K562 (cell line): Measurements from ENCODE around the gene BCAS3. TPM values are rescaled to one million over a fixed set of nuclear protein-coding genes. Genes with fewer than 3 reads are reported as not detected.

Experiments used
- ADNP ChIP-seq: fragments of 200-800 bp; sonication (Bioruptor generic); IDR thresholded peaks from 2 replicates; pipeline ENCODE4 v1.6.1; 2016; ENCODE audit warnings: missing genetic modification characterization, missing compliant biosample characterization
- CBFA2T3 ChIP-seq: fragments of 450-650 bp; IDR thresholded peaks from 2 replicates; pipeline ENCODE4 v1.6.1; 2017
- CHD2 ChIP-seq: IDR thresholded peaks from 2 replicates; pipeline ENCODE4 v1.6.1; 2011; ENCODE audit warnings: low read depth, low read length
- CHD4 ChIP-seq: fragments of 200-600 bp; sonication (generic); IDR thresholded peaks from 3 replicates; pipeline ENCODE4 v1.6.1; 2012; ENCODE audit warnings: low read depth, mild to moderate bottlenecking, mixed read lengths, low read length, inconsistent platforms; ENCODE audit not compliant: insufficient read depth, insufficient replicate concordance, poor library complexity, severe bottlenecking
- HOMEZ ChIP-seq: fragments of 250-450 bp; sonication (Bioruptor Pico); IDR thresholded peaks from 2 replicates; pipeline ENCODE4 v1.4.0; 2020; ENCODE audit warnings: mild to moderate bottlenecking, moderate library complexity
- JUNB ChIP-seq: fragments of 450-650 bp; formaldehyde crosslinking; conservative IDR thresholded peaks from 2 replicates; pipeline ENCODE4 v1.4.0; 2020; ENCODE audit warnings: mild to moderate bottlenecking
- NONO ChIP-seq, 2 experiments: fragments of 200-400 bp in 1 of 2; fragments of 450-650 bp in 1 of 2; formaldehyde crosslinking in 1 of 2; IDR thresholded peaks; 2 replicates each; pipeline ENCODE4 v1.6.1; 2017; ENCODE audit warnings: low read depth in 2 of 2, mild to moderate bottlenecking in 2 of 2, moderate library complexity in 2 of 2, low read length in 1 of 2
- NR4A1 ChIP-seq, 2 experiments: fragments of 250-450 bp in 1 of 2; fragments of 450-650 bp in 1 of 2; sonication (Bioruptor Pico) in 1 of 2; IDR thresholded peaks; 2 replicates each; pipeline versions ENCODE4 v1.4.0 to v1.6.1; 2016 to 2020; ENCODE audit warnings: mild to moderate bottlenecking in 2 of 2, missing compliant biosample characterization in 1 of 2, missing genetic modification characterization in 1 of 2, moderate library complexity in 1 of 2
- PTRF ChIP-seq: fragments of 450-650 bp; IDR thresholded peaks from 2 replicates; pipeline ENCODE4 v1.6.1; 2016; ENCODE audit warnings: mild to moderate bottlenecking, missing genetic modification characterization, missing compliant biosample characterization
- RHOXF2B ChIP-seq: fragments of 250-450 bp; sonication (Bioruptor Pico); conservative IDR thresholded peaks from 2 replicates; pipeline ENCODE4 v1.5.1; 2021
- SRSF1 ChIP-seq: fragments of 200-400 bp; formaldehyde crosslinking; IDR thresholded peaks from 2 replicates; pipeline ENCODE4 v1.6.1; 2017; ENCODE audit warnings: mild to moderate bottlenecking, low read depth, low read length, moderate library complexity
- TGIF2 ChIP-seq: sonication (generic); formaldehyde crosslinking; IDR thresholded peaks from 2 replicates; pipeline ENCODE4 v1.8.1; 2022; ENCODE audit warnings: mild to moderate bottlenecking, missing genetic modification reagents, moderate library complexity
- ZNF134 ChIP-seq: fragments of 250-450 bp; sonication (Bioruptor Pico); conservative IDR thresholded peaks from 2 replicates; pipeline ENCODE4 v1.4.0; 2020
- ZNF511 ChIP-seq: sonication (generic); formaldehyde crosslinking; IDR thresholded peaks from 2 replicates; pipeline ENCODE4 v1.8.0; 2022; ENCODE audit warnings: mild to moderate bottlenecking, missing genetic modification reagents
- ZNF57 ChIP-seq: fragments of 450-650 bp; formaldehyde crosslinking; IDR thresholded peaks from 2 replicates; pipeline ENCODE4 v1.4.0; 2020; ENCODE audit warnings: mild to moderate bottlenecking, moderate library complexity
- polyA plus RNA-seq, 8 experiments: library from polyadenylated mRNA; depleted of rRNA in 4 of 8; stranded (reverse) in 5 of 8; unstranded in 3 of 8; fragments of >200 nt; fragmentation: Nextera tagmentation in 2 of 8; fragmentation: Illumina TruSeq in 1 of 8; extraction: Ambion mirVana in 2 of 8; extraction: Trizol in 1 of 8; gene quantifications; 2 replicates each; pipeline versions ENCODE4 v1.2.1 to v1.2.3, GENCODE V29; 2011 to 2014; ENCODE audit warnings: inconsistent platforms in 1 of 8, missing spikeins in 1 of 8
- total RNA-seq, 7 experiments: library from RNA; depleted of rRNA in 6 of 7; stranded (reverse); fragments of >200 nt in 6 of 7; fragmentation: Illumina TruSeq in 2 of 7; extraction: Trizol in 2 of 7; gene quantifications; 2 replicates each; pipeline versions ENCODE4 v1.2.1 to v1.2.3, GENCODE V29; 2011 to 2021; ENCODE audit warnings: low replicate concordance in 1 of 7
- TF ChIP-seq, protein P1 (sequence below), 2 experiments: IDR thresholded peaks in 1 of 2; conservative IDR thresholded peaks in 1 of 2; 2 replicates each; pipeline ENCODE4 v1.6.1; 2016; ENCODE audit warnings: low read depth in 2 of 2, mild to moderate bottlenecking in 1 of 2, missing compliant biosample characterization in 1 of 2, missing genetic modification characterization in 1 of 2, moderate library complexity in 1 of 2
- TF ChIP-seq, protein P2 (sequence below): sonication (generic); formaldehyde crosslinking; IDR thresholded peaks from 2 replicates; pipeline ENCODE4 v1.4.0; 2020; ENCODE audit warnings: mild to moderate bottlenecking, missing genetic modification reagents
- TF ChIP-seq, protein P3 (sequence below): conservative IDR thresholded peaks from 2 replicates; pipeline ENCODE4 v1.6.1; 2011; ENCODE audit warnings: low read depth, mild to moderate bottlenecking, low read length; ENCODE audit not compliant: control insufficient read depth

BCAS3 gene
- total and polyA plus RNA-seq, 9 of the 15 experiments (the other 6 are each of a cell fraction or from before 2014, with no cell fraction given): 1.9 to 5.5 (median 3.5) TPM

DNA sequence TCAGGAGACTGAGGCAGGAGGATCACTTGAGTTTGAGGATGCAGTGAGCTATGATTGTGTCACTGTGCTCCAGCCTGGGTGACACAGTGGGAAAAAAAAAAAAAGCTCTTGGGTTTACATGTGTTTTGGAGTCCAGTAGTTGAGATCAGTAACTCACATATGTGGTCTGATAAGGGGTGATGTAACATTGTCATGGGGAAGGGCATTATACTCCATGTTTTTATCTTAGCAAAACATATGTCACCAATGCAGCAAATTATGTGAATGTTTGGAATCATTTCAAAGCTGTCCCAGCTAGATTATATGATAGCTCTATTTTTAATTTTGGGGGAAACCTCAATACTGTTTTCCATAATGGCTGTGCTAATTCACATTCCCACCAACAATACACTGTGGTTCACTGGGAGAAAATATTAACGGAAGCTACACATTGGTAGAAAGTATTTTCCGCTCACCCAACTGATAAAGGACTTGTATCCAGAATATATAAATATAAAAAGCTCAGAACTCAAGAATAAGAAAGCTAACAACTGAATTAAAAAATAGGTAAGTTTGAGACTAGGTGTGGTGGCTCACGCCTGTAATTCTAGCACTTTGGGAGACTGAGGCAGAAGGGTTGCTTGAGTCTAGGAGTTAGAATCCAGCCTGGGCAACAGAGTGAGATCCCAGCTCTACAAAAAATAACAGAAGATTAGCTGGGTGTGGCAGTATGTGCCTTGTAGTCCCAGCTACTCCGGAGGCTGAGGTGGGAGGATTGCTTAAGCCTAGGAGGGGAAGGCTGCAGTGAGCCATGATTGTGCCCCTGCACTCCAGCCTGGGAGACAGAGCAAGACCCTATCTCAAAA, 497.9 kb downstream of the BCAS3 start (continued):
- TF ChIP-seq, protein P1, sequence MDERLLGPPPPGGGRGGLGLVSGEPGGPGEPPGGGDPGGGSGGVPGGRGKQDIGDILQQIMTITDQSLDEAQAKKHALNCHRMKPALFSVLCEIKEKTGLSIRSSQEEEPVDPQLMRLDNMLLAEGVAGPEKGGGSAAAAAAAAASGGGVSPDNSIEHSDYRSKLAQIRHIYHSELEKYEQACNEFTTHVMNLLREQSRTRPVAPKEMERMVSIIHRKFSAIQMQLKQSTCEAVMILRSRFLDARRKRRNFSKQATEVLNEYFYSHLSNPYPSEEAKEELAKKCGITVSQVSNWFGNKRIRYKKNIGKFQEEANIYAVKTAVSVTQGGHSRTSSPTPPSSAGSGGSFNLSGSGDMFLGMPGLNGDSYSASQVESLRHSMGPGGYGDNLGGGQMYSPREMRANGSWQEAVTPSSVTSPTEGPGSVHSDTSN (CRISPR knock-in tag; IDR thresholded peaks at IDR 0.05; ENCODE audit: low read depth): no peak
- TF ChIP-seq, protein P1 (tag; conservative IDR thresholded peaks at IDR 0.05; ENCODE audit: low read depth): peak; percentile 49
- TF ChIP-seq NR4A1 (CRISPR knock-in tag; IDR thresholded peaks at IDR 0.05) (no peak), NR4A1 (tag; IDR thresholded peaks at IDR 0.05) (peak; percentile 87), SRSF1 (no peak), CHD4 (no peak), NONO (IDR thresholded peaks at IDR 0.05; ENCODE audit: low read depth in 2 of 2, low read length in 1 of 2) (0 out of 4 replicates have a peak, but pooled peaks of 1 of the 2 experiments have one; percentile 21), PTRF (no peak), ZNF57 (CRISPR knock-in tag) (no peak), CBFA2T3 (peak; percentile 97), ADNP (tag) (0 out of 2 replicates have a peak, but pooled peaks have one; percentile 57), CHD2 (no peak), JUNB (CRISPR knock-in tag) (no peak), TGIF2 (CRISPR knock-in tag) (no peak), RHOXF2B (CRISPR knock-in tag) (no peak), ZNF134 (no peak), HOMEZ (no peak), ZNF511 (CRISPR knock-in tag) (no peak)
- TF ChIP-seq, protein P2, sequence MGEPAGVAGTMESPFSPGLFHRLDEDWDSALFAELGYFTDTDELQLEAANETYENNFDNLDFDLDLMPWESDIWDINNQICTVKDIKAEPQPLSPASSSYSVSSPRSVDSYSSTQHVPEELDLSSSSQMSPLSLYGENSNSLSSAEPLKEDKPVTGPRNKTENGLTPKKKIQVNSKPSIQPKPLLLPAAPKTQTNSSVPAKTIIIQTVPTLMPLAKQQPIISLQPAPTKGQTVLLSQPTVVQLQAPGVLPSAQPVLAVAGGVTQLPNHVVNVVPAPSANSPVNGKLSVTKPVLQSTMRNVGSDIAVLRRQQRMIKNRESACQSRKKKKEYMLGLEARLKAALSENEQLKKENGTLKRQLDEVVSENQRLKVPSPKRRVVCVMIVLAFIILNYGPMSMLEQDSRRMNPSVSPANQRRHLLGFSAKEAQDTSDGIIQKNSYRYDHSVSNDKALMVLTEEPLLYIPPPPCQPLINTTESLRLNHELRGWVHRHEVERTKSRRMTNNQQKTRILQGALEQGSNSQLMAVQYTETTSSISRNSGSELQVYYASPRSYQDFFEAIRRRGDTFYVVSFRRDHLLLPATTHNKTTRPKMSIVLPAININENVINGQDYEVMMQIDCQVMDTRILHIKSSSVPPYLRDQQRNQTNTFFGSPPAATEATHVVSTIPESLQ (CRISPR knock-in tag): no peak
- TF ChIP-seq, protein P3, sequence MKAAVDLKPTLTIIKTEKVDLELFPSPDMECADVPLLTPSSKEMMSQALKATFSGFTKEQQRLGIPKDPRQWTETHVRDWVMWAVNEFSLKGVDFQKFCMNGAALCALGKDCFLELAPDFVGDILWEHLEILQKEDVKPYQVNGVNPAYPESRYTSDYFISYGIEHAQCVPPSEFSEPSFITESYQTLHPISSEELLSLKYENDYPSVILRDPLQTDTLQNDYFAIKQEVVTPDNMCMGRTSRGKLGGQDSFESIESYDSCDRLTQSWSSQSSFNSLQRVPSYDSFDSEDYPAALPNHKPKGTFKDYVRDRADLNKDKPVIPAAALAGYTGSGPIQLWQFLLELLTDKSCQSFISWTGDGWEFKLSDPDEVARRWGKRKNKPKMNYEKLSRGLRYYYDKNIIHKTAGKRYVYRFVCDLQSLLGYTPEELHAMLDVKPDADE: no peak
